K562 (cell line): ENCODE measurements around the gene SMIM10. TPM values are rescaled to one million over a fixed set of nuclear protein-coding genes. Genes with fewer than 3 reads are reported as not detected.
"Not testable (repeated sequence)": the region's sequence is repeated elsewhere in the genome, so short reads cannot be mapped to it uniquely, and the experiment has no call there.

Experiments used
- ATAC-seq: fragments of 200-7000 bp; cut with Tn5 transposase; 3 replicates; pipeline ENCODE4 v1.9.1; 2020; ENCODE audit warnings: moderate library complexity
- BruUV-seq: library from RNA; stranded (reverse); fragments of 400-500 nt; replicated peaks from 2 replicates; lab custom pipeline; 2021; lab: Mats Ljungman, UMichigan
- CTCF ChIA-PET: fragments of 300-600 bp; formaldehyde crosslinking; extraction: SDS; loops from one replicate; lab custom pipeline; 2021; ENCODE audit warnings: low intra/inter-chr PET ratio; lab: Yijun Ruan, JAX
- POLR2A ChIA-PET: fragments of 300-600, 350-650 bp; sonication (Branson Sonifier 250); formaldehyde crosslinking; extraction: SDS; loops from one replicate; lab custom pipeline; 2021; ENCODE audit warnings: antibody characterized with exemption, inconsistent platforms; lab: Yijun Ruan, JAX
- DNase-seq, 4 experiments: peaks; one replicate each; pipeline versions ENCODE4 v3.0.0 to v3.0.0-alpha.2; 2011 to 2018; ENCODE audit warnings: low spot score in 3 of 4, mixed read lengths in 3 of 4; ENCODE audit errors: extremely low read depth in 1 of 4
- FAIRE-seq: peaks from 2 replicates; lab custom pipeline; 2011; peaks lifted over from hg19 to GRCh38; lab: Jason Lieb, UNC
- H2AFZ ChIP-seq: 2 replicates; pipeline ENCODE4 v1.6.0; 2011; ENCODE audit warnings: low read depth, low read length, control low read depth, inconsistent platforms
- H3K27ac ChIP-seq: fragments of 200-600 bp; 3 replicates; pipeline ENCODE4 v1.8.0; 2011; ENCODE audit warnings: low read depth, mild to moderate bottlenecking, control low read depth, inconsistent platforms, low read length, moderate library complexity, mixed read lengths; ENCODE audit errors: extremely low read depth
- H3K27me3 ChIP-seq, 2 experiments: fragments of 300-600 bp in 1 of 2; 2 replicates in 1 of 2; 3 replicates in 1 of 2; pipeline versions ENCODE4 v1.6.0 to v1.8.0; 2011; ENCODE audit warnings: inconsistent platforms in 2 of 2, low read length in 2 of 2, mild to moderate bottlenecking in 1 of 2, mixed read lengths in 1 of 2, moderate library complexity in 1 of 2; ENCODE audit not compliant: control insufficient read depth in 2 of 2, insufficient read depth in 2 of 2
- H3K36me3 ChIP-seq: fragments of 300-600 bp; 3 replicates; pipeline ENCODE4 v1.8.0; 2011; ENCODE audit warnings: mild to moderate bottlenecking, low read length, inconsistent platforms; ENCODE audit not compliant: control insufficient read depth, insufficient read depth
- H3K4me1 ChIP-seq, 2 experiments: fragments of 200-600 bp in 1 of 2; replicated peaks in 1 of 2; 2 replicates in 1 of 2; 3 replicates in 1 of 2; pipeline versions ENCODE4 v1.5.1 to v1.8.0; 2011; ENCODE audit warnings: inconsistent platforms in 2 of 2, low read length in 2 of 2, mild to moderate bottlenecking in 1 of 2, mixed read lengths in 1 of 2, moderate library complexity in 1 of 2; ENCODE audit not compliant: control insufficient read depth in 2 of 2, insufficient read depth in 2 of 2
- H3K4me2 ChIP-seq: 2 replicates; pipeline ENCODE4 v1.6.1; 2011; ENCODE audit warnings: low read length, control low read depth, inconsistent platforms, mixed read lengths; ENCODE audit not compliant: insufficient read depth
- H3K4me3 ChIP-seq: fragments of 200-600 bp; sonication (generic), shearing (Covaris generic); 2 replicates; pipeline ENCODE4 v1.5.1; 2016; ENCODE audit warnings: control low read depth, inconsistent platforms
- H3K79me2 ChIP-seq: fragments of 200-600 bp; 3 replicates; pipeline ENCODE4 v1.8.0; 2011; ENCODE audit warnings: low read length, inconsistent platforms; ENCODE audit not compliant: control insufficient read depth, insufficient read depth
- H3K9ac ChIP-seq, 2 experiments: 2 replicates each; pipeline versions ENCODE4 v1.6.0 to v1.6.1; 2011; ENCODE audit warnings: low read depth in 2 of 2, low read length in 2 of 2, control low read depth in 1 of 2, inconsistent platforms in 1 of 2, mild to moderate bottlenecking in 1 of 2, mixed read lengths in 1 of 2; ENCODE audit not compliant: insufficient read depth in 1 of 2
- H3K9me1 ChIP-seq: one replicate; pipeline ENCODE4 v1.6.0; 2011; ENCODE audit warnings: inconsistent platforms, mild to moderate bottlenecking, low read length, moderate library complexity; ENCODE audit not compliant: control insufficient read depth, insufficient read depth
- H3K9me3 ChIP-seq: replicated peaks from 2 replicates; pipeline ENCODE4 v1.5.1; 2011; ENCODE audit warnings: low read depth, low read length, inconsistent platforms; ENCODE audit not compliant: control insufficient read depth, insufficient read depth
- H4K20me1 ChIP-seq: replicated peaks from 2 replicates; pipeline ENCODE4 v1.6.1; 2011; ENCODE audit warnings: low read length, inconsistent platforms, mixed read lengths; ENCODE audit not compliant: control insufficient read depth, insufficient read depth
- ZNF121 ChIP-seq: sonication (generic); formaldehyde crosslinking; conservative IDR thresholded peaks from 2 replicates; pipeline ENCODE4 v1.8.0; 2022; ENCODE audit warnings: missing genetic modification reagents
- ZNF197 ChIP-seq: fragments of 200-800 bp; sonication (Bioruptor generic); IDR thresholded peaks from 2 replicates; pipeline ENCODE4 v1.6.1; 2016; ENCODE audit warnings: low read depth, missing genetic modification characterization, missing compliant biosample characterization
- whole genome bisulfite sequencing: fragments of 100-300 bp; shearing (Covaris generic); methylation state at CpG from one replicate; pipeline ENCODE4 v1.1.6; 2016; ENCODE audit warnings: low coverage, mixed read lengths; ENCODE audit not compliant: insufficient coverage; ENCODE audit errors: missing lambda C conversion rate; 5-methylcytosine and 5-hydroxymethylcytosine counted together
- in situ Hi-C: fragments of 300-500 bp; cut with MboI; formaldehyde crosslinking; loops from 4 replicates; pipeline ENCODE4 v1.15.0; 2018; ENCODE audit warnings: inconsistent platforms, mixed read lengths
- intact Hi-C: fragments of 100-400 bp; cut with micrococcal nuclease; formaldehyde crosslinking; loops from 2 replicates; pipeline ENCODE4 v1.14.2; 2022
- polyA plus RNA-seq, 8 experiments: library from polyadenylated mRNA; depleted of rRNA in 4 of 8; stranded (reverse) in 5 of 8; unstranded in 3 of 8; fragments of >200 nt; fragmentation: Nextera tagmentation in 2 of 8; fragmentation: Illumina TruSeq in 1 of 8; extraction: Ambion mirVana in 2 of 8; extraction: Trizol in 1 of 8; gene quantifications; 2 replicates each; pipeline versions ENCODE4 v1.2.1 to v1.2.3, GENCODE V29; 2011 to 2014; ENCODE audit warnings: inconsistent platforms in 1 of 8, missing spikeins in 1 of 8
- total RNA-seq, 7 experiments: library from RNA; depleted of rRNA in 6 of 7; stranded (reverse); fragments of >200 nt in 6 of 7; fragmentation: Illumina TruSeq in 2 of 7; extraction: Trizol in 2 of 7; gene quantifications; 2 replicates each; pipeline versions ENCODE4 v1.2.1 to v1.2.3, GENCODE V29; 2011 to 2021; ENCODE audit warnings: low replicate concordance in 1 of 7

The SMIM10 gene
- total and polyA plus RNA-seq, 9 of the 15 experiments (the other 6 are each of a cell fraction or from before 2014, with no cell fraction given), result 2.1 to 25.3 (median 16.4) TPM

DNA sequence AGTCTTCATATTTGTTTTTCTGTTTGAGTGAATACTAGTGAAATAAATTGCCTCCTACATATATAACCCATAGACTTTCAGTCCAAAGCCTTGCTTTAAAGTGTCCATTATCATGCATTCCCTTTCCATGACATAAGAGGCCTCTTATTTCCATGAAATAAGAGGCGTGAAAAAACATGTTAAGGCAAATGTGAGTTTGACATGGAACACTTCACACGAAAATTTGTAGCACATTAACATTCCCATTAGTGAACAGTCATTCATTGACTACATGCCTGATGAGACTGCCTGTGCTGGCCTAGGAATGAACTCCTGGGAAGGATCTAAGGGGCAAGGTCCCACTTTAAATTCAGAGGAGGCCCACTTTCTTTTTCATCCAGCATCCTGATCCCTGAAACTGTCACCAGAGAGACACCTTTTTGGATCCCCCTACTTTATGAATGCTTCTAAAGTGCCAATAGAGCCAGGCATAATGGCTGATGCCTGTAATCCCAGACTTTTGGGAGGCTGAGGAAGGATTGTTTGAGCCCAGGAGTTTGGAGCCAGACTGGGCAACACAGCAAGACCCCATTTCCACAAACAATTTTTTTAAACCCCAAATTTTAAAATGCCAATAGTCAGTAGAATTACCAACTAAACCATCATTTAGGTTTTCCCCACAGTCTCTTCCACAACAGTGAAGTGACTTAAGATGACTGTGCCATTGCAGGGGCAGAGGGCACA lies 24.9 kb downstream of the SMIM10 start:
- H3K79me2 ChIP-seq, result no peaks in the 10 kb centered on the region
- intact Hi-C loops (no loop called here), in situ Hi-C loops (no loop called here)
- no TSS peak for BruUV-seq
- no peaks in the 10 kb centered on the region for H3K9me3 ChIP-seq
- H3K9me1 ChIP-seq, result no peaks in the 10 kb centered on the region
- TF ChIP-seq ZNF197 (CRISPR knock-in tag) (no peak), ZNF121 (CRISPR knock-in tag) (peak; percentile 68)
- no peak overlapping the region for H3K4me2 ChIP-seq
- no peak overlapping the region for H3K9ac ChIP-seq
- WGBS, result 6% methylated on average over 2 of the region's 2 CpGs
- H3K27ac ChIP-seq, result no peak overlapping the region
- H3K27me3 ChIP-seq, result peaks cover 3 to 16% of the 10 kb centered on the region in 2 experiments; a peak in 4 of 5 replicates
- ChIA-PET CTCF (no interaction called here), POLR2A (no interaction called here)
- no peaks in the 10 kb centered on the region for H3K36me3 ChIP-seq
- H2AFZ ChIP-seq, result no peak overlapping the region
- no peak overlapping the region for H3K4me3 ChIP-seq
- no peaks in the 10 kb centered on the region for H4K20me1 ChIP-seq
- DNase-seq (no peak), ATAC-seq (no peak), FAIRE-seq (no peak)
- H3K4me1 ChIP-seq, result no peaks in the 10 kb centered on the region

DNA sequence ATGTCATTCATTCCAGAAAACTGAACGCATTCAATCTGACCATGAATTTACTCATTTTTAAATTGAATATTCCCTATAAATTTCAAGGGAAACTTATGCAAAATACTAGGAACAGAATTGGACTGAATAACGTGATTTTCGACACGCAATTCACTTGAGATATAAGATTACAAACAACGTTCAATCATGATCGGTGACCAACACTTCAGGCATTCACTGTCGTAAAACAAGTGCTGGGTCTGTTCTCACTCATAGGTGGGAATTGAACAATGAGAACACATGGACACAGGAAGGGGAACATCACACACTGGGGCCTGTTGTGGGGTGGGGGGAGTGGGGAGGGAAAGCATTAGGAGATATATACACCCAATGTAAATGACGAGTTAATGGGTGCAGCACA lies 29.1 kb downstream of the SMIM10 start:
- H3K79me2 ChIP-seq, POLR2A ChIA-PET, H2AFZ ChIP-seq, CTCF ChIA-PET, in situ Hi-C loops, H3K4me2 ChIP-seq, H3K4me3 ChIP-seq, H3K27ac ChIP-seq, H3K9ac ChIP-seq, FAIRE-seq, H3K36me3 ChIP-seq, BruUV-seq, DNase-seq, H4K20me1 ChIP-seq, H3K9me3 ChIP-seq, intact Hi-C loops, ATAC-seq, H3K9me1 ChIP-seq: not testable (repeated sequence)
- WGBS, result 3% methylated on average over 8 of the region's 8 CpGs
- peaks cover 0 to 10% of the 10 kb centered on the region in 2 experiments; a peak in 3 of 5 replicates for H3K27me3 ChIP-seq
- peaks cover 0 to 13% of the 10 kb centered on the region in 2 experiments; a peak in 2 of 5 replicates for H3K4me1 ChIP-seq

DNA sequence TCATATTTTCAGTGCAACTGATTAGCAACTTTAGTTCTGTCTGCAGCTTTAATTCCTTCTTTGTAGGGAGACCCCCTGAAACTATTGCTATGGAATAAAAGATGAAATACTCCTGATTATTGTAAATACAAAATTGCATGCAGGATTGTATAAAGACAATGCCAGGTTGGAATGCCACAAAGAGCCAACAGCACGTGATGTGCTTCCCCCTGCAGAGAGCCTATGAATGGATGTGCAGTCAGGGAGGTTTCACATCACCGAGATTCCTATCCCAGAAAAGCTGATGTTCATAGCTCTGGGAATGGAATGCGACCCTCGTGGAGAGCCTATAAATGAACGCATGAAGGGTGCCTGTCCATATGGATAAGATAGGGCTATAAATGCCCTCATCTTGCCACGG lies 33.0 kb downstream of the SMIM10 start:
- FAIRE-seq, H3K36me3 ChIP-seq, H4K20me1 ChIP-seq, H3K4me2 ChIP-seq, H3K79me2 ChIP-seq, H3K4me3 ChIP-seq, BruUV-seq, H3K9ac ChIP-seq, ATAC-seq, CTCF ChIA-PET, intact Hi-C loops, H2AFZ ChIP-seq, H3K27ac ChIP-seq, H3K9me3 ChIP-seq, in situ Hi-C loops, DNase-seq, H3K9me1 ChIP-seq: not testable (repeated sequence)
- POLR2A ChIA-PET, result interaction anchor here (1.5 kb wide), 1 partner anchor 10 kb away, joined by 8 read pairs; no protein-coding TSS in a partner anchor
- Histone ChIP-seq H3K27me3 (peaks cover 0 to 10% of the 10 kb centered on the region in 2 experiments; a peak in 2 of 5 replicates), H3K4me1 (peaks cover 0 to 13% of the 10 kb centered on the region in 2 experiments; a peak in 2 of 5 replicates)
- WGBS, result 8% methylated on average over 6 of the region's 6 CpGs
